ENCODE measurements around the gene EPB41L4B.
A peak's percentile ranks its signal among the peaks of the same experiment; 100 is the strongest.

The EPB41L4B gene

DNA sequence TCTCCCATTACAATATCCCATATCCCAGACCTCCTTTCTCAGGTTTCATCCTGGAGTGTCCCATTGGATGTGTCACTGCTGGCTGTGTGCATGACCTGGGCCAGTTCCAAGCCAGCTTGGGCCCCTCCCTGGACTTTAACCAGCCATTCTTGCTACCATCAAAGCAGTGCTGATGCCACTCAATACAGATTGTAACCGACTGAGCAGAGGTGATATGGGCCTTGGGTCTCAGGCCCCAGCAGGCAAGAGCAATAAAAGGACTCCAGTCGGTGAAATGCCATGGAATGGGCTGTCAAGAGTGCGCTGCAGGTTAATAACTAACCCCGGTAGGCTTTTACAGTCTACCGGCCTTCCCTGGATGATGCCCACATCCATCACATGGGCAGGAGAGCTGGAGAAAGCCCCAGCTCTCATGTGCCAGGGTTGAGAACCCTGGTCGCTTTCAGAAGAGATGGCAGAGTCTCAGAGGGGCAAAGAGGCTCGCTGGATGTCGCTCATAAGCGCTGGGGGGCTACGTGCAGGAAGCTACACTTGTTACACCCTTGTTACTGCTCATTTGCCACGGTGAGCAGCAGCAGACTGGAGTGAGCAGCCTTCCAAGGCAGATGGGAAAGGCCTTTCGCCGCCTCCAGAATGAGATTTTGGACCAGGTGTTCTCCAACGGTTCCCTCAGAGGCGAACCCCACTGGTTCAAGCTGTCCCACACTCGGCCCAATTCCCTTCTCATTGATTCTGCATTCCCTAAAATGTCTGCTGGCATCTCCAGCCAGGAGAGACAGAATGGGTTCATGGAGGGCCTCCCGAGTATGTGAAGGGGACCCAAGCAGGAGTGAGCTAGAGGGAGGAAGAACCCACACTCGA lies 13.2 kb downstream of the EPB41L4B start:
- H3K36me3 Mint-ChIP-seq (ENCODE audit: low read depth): peaks cover 5% of the 10 kb centered on the region
- H3K27ac Mint-ChIP-seq: peak overlapping the region; percentile 42
- H3K27me3 Mint-ChIP-seq (ENCODE audit: low read depth, poor library complexity): peaks cover 7% of the 10 kb centered on the region
- peak overlapping the region; percentile 19 for H3K4me3 Mint-ChIP-seq
- no peaks in the 10 kb centered on the region for H3K9me3 Mint-ChIP-seq
- TF ChIP-seq, protein P1, sequence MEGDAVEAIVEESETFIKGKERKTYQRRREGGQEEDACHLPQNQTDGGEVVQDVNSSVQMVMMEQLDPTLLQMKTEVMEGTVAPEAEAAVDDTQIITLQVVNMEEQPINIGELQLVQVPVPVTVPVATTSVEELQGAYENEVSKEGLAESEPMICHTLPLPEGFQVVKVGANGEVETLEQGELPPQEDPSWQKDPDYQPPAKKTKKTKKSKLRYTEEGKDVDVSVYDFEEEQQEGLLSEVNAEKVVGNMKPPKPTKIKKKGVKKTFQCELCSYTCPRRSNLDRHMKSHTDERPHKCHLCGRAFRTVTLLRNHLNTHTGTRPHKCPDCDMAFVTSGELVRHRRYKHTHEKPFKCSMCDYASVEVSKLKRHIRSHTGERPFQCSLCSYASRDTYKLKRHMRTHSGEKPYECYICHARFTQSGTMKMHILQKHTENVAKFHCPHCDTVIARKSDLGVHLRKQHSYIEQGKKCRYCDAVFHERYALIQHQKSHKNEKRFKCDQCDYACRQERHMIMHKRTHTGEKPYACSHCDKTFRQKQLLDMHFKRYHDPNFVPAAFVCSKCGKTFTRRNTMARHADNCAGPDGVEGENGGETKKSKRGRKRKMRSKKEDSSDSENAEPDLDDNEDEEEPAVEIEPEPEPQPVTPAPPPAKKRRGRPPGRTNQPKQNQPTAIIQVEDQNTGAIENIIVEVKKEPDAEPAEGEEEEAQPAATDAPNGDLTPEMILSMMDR (IDR thresholded peaks at IDR 0.05): no peak
- H3K4me1 Mint-ChIP-seq: peaks cover 52% of the 10 kb centered on the region
- no peak for DNase-seq

DNA sequence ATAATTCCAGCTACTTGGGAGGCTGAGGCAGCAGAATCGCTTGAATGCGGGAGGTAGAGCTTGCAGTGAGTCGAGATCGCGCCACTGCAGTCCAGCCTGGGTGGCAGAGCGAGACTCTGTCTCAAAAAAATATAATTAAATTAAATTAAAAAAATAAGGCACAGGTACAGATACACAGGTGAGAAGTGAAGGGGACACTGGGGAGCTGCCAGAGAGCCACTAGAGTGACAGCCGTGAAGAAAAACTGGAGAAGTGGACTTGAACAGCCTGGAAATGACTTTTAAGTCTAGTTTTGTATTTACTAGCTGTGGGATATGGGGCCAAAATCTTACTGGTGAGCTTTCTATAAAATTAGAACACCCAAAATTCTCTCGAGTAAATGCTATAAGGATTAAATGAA lies 15.1 kb downstream of the EPB41L4B start:
- H3K4me3 Mint-ChIP-seq: no peak overlapping the region
- no peak overlapping the region for H3K27ac Mint-ChIP-seq
- H3K36me3 Mint-ChIP-seq (ENCODE audit: low read depth): peaks cover 5% of the 10 kb centered on the region
- TF ChIP-seq, protein P1 (IDR thresholded peaks at IDR 0.05): no peak
- H3K9me3 Mint-ChIP-seq: no peaks in the 10 kb centered on the region
- H3K4me1 Mint-ChIP-seq: peaks cover 36% of the 10 kb centered on the region
- DNase-seq: no peak
- H3K27me3 Mint-ChIP-seq (ENCODE audit: low read depth, poor library complexity): peaks cover 12% of the 10 kb centered on the region

DNA sequence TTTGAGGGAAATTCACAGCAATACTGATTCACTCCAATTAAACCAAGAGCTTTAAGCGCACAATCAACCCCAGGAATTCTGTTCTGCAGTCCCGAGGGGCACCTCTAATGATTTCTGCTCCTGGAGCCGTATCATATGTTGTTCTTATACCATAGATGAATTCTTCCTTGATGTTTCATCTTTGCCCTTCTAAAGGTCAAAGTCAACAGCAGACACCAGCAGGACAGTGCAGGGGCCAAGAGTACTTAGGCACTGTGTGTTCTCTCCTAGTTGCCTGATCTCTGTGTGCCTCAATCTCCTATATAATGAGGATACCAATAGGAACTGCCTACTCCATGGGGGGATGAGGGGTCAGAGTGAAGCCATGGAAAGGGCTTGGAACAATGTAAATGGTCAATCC lies 16.5 kb downstream of the EPB41L4B start:
- H3K36me3 Mint-ChIP-seq (ENCODE audit: low read depth): peaks cover 5% of the 10 kb centered on the region
- TF ChIP-seq, protein P1 (IDR thresholded peaks at IDR 0.05): no peak
- H3K27ac Mint-ChIP-seq: no peak overlapping the region
- H3K27me3 Mint-ChIP-seq (ENCODE audit: low read depth, poor library complexity): peaks cover 15% of the 10 kb centered on the region
- H3K4me3 Mint-ChIP-seq: no peak overlapping the region
- H3K9me3 Mint-ChIP-seq: no peaks in the 10 kb centered on the region
- peaks cover 31% of the 10 kb centered on the region for H3K4me1 Mint-ChIP-seq
- DNase-seq: no peak

DNA sequence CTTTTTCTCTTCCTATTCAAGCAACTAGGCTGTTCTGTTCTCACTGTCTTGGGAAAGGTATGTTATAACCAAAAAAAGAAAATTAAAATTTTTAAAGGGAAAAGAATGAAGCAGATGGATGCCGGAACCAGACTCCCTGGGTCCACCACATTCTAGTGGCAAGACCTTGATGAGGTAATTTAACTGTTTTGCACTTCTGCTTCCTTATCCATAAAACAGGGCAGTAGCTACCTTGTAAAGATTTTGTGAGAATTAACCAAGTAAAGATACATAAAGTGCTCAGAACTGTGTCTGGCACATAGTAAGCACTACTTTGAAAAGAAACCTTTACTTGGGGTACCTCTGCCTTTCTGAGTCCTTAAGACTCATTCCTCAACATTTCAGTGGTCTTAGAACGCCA lies 17.0 kb downstream of the EPB41L4B start:
- Mint-ChIP-seq H3K27ac (no peak overlapping the region), H3K27me3 (ENCODE audit: low read depth, poor library complexity) (peaks cover 15% of the 10 kb centered on the region), H3K36me3 (ENCODE audit: low read depth) (peaks cover 5% of the 10 kb centered on the region), H3K4me1 (peaks cover 31% of the 10 kb centered on the region), H3K4me3 (no peak overlapping the region), H3K9me3 (no peaks in the 10 kb centered on the region)
- TF ChIP-seq, protein P1 (IDR thresholded peaks at IDR 0.05): no peak
- DNase-seq: no peak

DNA sequence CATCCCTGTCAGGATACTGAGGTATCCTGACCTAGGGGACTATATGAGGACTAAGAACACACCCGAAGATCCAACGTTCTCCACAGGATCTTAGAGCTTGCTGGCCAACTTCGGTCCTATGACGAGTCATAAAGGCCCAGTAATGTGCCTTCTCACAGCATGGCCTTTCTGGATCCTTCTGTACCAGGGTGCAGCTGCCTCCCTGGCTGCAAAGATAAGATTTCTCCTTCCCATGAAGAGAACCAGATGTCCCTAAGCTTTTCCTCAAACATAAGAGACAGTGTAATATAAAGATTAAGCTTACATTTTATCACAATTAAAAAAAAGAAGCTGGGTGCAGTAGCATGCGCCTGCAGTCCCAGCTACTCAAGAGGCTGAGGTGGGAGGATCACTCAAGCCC lies 18.3 kb downstream of the EPB41L4B start:
- Mint-ChIP-seq H3K27ac (no peak overlapping the region), H3K4me3 (no peak overlapping the region), H3K4me1 (peaks cover 23% of the 10 kb centered on the region), H3K9me3 (no peaks in the 10 kb centered on the region), H3K36me3 (ENCODE audit: low read depth) (no peaks in the 10 kb centered on the region), H3K27me3 (ENCODE audit: low read depth, poor library complexity) (peaks cover 15% of the 10 kb centered on the region)
- no peak for DNase-seq
- TF ChIP-seq, protein P1 (IDR thresholded peaks at IDR 0.05): no peak

DNA sequence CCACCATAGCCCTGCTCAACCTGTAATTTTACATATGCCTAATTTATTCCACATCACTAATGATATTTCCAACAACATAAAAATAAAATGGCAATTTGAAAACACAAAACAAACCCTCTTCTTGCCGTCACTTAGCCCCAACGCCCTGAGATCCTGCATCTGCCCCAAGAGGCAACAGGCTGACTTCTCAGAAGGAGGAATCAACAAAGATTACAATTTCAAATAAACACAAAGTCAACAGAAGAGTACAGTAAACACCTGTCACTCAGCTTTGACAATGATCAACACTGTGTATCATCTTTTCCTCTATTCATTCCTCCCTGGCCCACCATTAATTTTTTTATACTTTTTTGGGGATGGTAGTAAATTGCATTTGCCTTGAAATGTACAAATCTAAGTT lies 19.8 kb downstream of the EPB41L4B start:
- H3K9me3 Mint-ChIP-seq: no peaks in the 10 kb centered on the region
- no peak overlapping the region for H3K27ac Mint-ChIP-seq
- H3K27me3 Mint-ChIP-seq (ENCODE audit: low read depth, poor library complexity): peaks cover 13% of the 10 kb centered on the region
- no peak overlapping the region for H3K4me3 Mint-ChIP-seq
- H3K36me3 Mint-ChIP-seq (ENCODE audit: low read depth): no peaks in the 10 kb centered on the region
- no peak for DNase-seq
- peaks cover 16% of the 10 kb centered on the region for H3K4me1 Mint-ChIP-seq
- TF ChIP-seq, protein P1 (IDR thresholded peaks at IDR 0.05): no peak
